GM19467 (cell line): ENCODE measurements around the gene GRIK2.

Experiments
- ATAC-seq: cut with Tn5 transposase; IDR thresholded peaks from one replicate; pipeline ENCODE4 v1.9.1; 2021; ENCODE audit warnings: mild to moderate bottlenecking, moderate library complexity; ENCODE audit not compliant: unreplicated experiment

Gene GRIK2

GRCh38 chr6:101400326-101401135 is 7.0 kb downstream of the GRIK2 start:
- no peak for ATAC-seq

- ATAC-seq = no peak
Observed at GRCh38 chr6:101401171-101401570, 7.7 kb downstream of the GRIK2 start.

GRCh38 chr6:101401792-101402621 is 8.5 kb downstream of the GRIK2 start:
- ATAC-seq = no peak

GRCh38 chr6:101402622-101403031 is 9.1 kb downstream of the GRIK2 start:
- no peak for ATAC-seq

GRCh38 chr6:101403216-101403945 is 9.9 kb downstream of the GRIK2 start:
- no peak for ATAC-seq

GRCh38 chr6:101404775-101405174 is 11.3 kb downstream of the GRIK2 start:
- no peak for ATAC-seq

- ATAC-seq = no peak
Observed at GRCh38 chr6:101413773-101414172, 20.3 kb downstream of the GRIK2 start.

GRCh38 chr6:101417900-101418299 is 24.4 kb downstream of the GRIK2 start:
- no peak for ATAC-seq

GRCh38 chr6:101422251-101422650 is 28.7 kb downstream of the GRIK2 start:
- ATAC-seq = no peak

- ATAC-seq = no peak
Observed at GRCh38 chr6:101422811-101423210, 29.3 kb downstream of the GRIK2 start.

- ATAC-seq = no peak
Observed at GRCh38 chr6:101429270-101429669, 35.8 kb downstream of the GRIK2 start.

GRCh38 chr6:101429845-101430244 is 36.3 kb downstream of the GRIK2 start:
- ATAC-seq = no peak

- ATAC-seq = no peak
Observed at GRCh38 chr6:101433141-101433540, 39.6 kb downstream of the GRIK2 start.

GRCh38 chr6:101434601-101435000 is 41.1 kb downstream of the GRIK2 start:
- ATAC-seq = no peak

- ATAC-seq = no peak
Observed at GRCh38 chr6:101435038-101435437, 41.5 kb downstream of the GRIK2 start.

GRCh38 chr6:101439790-101440189 is 46.3 kb downstream of the GRIK2 start:
- ATAC-seq = no peak

GRCh38 chr6:101443315-101443714 is 49.8 kb downstream of the GRIK2 start:
- ATAC-seq = no peak

GRCh38 chr6:101444717-101445116 is 51.2 kb downstream of the GRIK2 start:
- no peak for ATAC-seq

GRCh38 chr6:101445527-101445926 is 52.0 kb downstream of the GRIK2 start:
- no peak for ATAC-seq

- ATAC-seq = no peak
Observed at GRCh38 chr6:101450901-101451300, 57.4 kb downstream of the GRIK2 start.

GRCh38 chr6:101451981-101452380 is 58.5 kb downstream of the GRIK2 start:
- ATAC-seq = no peak
